Measurements from ENCODE around the gene ADGRV1. TPM values are rescaled to one million over a fixed set of nuclear protein-coding genes. Genes with fewer than 3 reads are reported as not detected.

Gene ADGRV1
- total RNA-seq, 1 experiment from 2014 or later: 64.8 TPM

DNA sequence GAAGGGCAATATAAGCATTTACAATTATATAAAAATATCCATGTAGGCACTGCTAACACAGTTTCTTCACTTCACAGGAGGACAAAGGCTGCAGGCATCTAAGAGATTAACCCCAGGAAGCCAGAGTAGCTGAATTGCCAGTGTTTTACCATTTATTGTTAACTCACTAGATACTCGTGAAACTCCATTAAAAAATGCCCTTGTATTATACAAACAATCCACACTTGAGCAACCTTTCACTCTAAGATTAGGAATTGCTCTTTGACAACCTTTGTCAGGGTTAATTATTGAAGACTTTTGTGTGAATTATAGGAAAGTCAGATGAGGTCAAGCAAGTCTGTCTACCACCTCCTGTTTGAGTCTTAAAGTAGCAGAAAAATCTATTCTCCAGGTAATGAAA is 317.8 kb downstream of the ADGRV1 start:
- Histone ChIP-seq H3K4me2 (ENCODE audit: insufficient read depth, insufficient read length, low read length) (no peak overlapping the region), H3K27me3 (ENCODE audit: insufficient read depth, low read length) (no peaks in the 10 kb centered on the region), H3K14ac (ENCODE audit: insufficient read depth, low read length) (no peak overlapping the region), H3K4ac (ENCODE audit: low read depth, low read length) (no peak overlapping the region), H3K23me2 (ENCODE audit: insufficient read length, low read depth, low read length, poor library complexity, severe bottlenecking) (no peaks in the 10 kb centered on the region), H3K56ac (ENCODE audit: insufficient read length, low read depth, low read length) (no peak overlapping the region), H2BK5ac (ENCODE audit: insufficient read length, low read length) (no peak overlapping the region), H2BK20ac (ENCODE audit: low read depth, low read length, poor library complexity, severe bottlenecking) (no peak overlapping the region), H4K20me1 (ENCODE audit: control insufficient read depth, insufficient read depth, insufficient read length) (no peaks in the 10 kb centered on the region), H3K79me2 (ENCODE audit: insufficient read depth, low read length) (no peaks in the 10 kb centered on the region), H2BK15ac (ENCODE audit: low read depth, low read length) (no peak overlapping the region), H4K91ac (ENCODE audit: insufficient read length, low read depth, low read length) (no peak overlapping the region), H3K23ac (ENCODE audit: insufficient read length, low read depth, low read length) (no peak overlapping the region), H3K27ac (ENCODE audit: insufficient read length, low read depth, low read length) (no peak overlapping the region), H3T11ph (ENCODE audit: low read length) (no peak overlapping the region), H3K79me1 (ENCODE audit: insufficient read depth, low read depth, low read length, poor library complexity, severe bottlenecking) (no peaks in the 10 kb centered on the region), H2AK5ac (ENCODE audit: insufficient read length, low read length) (no peak overlapping the region), H4K5ac (ENCODE audit: insufficient read length, low read depth, low read length) (no peak overlapping the region), H3K4me1 (ENCODE audit: insufficient read depth, low read length) (peaks cover 3% of the 10 kb centered on the region; the same call in 1 of the 2 replicates), H2AFZ (ENCODE audit: low read length) (no peak overlapping the region), H3K18ac (ENCODE audit: insufficient read length, low read depth, low read length) (no peak overlapping the region), H3K9ac (ENCODE audit: extremely low read depth, insufficient read length, low read length) (no peak overlapping the region), H2BK120ac (ENCODE audit: low read depth, low read length, poor library complexity, severe bottlenecking) (no peak overlapping the region), H4K8ac (replicated peaks; ENCODE audit: insufficient read length, low read depth, low read length) (no peak overlapping the region), H3K9me3 (ENCODE audit: control insufficient read depth, low read depth, low read length) (no peaks in the 10 kb centered on the region), H2BK12ac (ENCODE audit: insufficient read length, low read depth, low read length) (no peak overlapping the region)
- no CpG with 5 or more reads among the region's 1 CpG for WGBS (ENCODE audit: extremely low coverage, insufficient read length, low lambda C conversion rate)
- no peak for TF ChIP-seq CTCF (conservative IDR thresholded peaks at IDR 0.05)
- no peaks in the 10 kb centered on the region for H3K27me3 Mint-ChIP-seq (ENCODE audit: low read depth)
- no peak for DNase-seq
- peaks cover 4 to 18% (median 4%) of the 10 kb centered on the region in 3 experiments for H3K36me3 Mint-ChIP-seq (ENCODE audit: insufficient read depth in 1 of 3, low read depth in 3 of 3)
- no peaks in the 10 kb centered on the region for H3K9me3 Mint-ChIP-seq
- H3K27ac Mint-ChIP-seq: no peak overlapping the region
- no peak overlapping the region for H3K4me3 Mint-ChIP-seq
- H3K4me1 Mint-ChIP-seq: peaks cover 39 to 40% of the 10 kb centered on the region in 2 experiments

Measured in H9 (cell line).